ENCODE data around the gene IQUB. TPM values are rescaled to one million over a fixed set of nuclear protein-coding genes. Genes with fewer than 3 reads are reported as not detected.
"Not testable (repeated sequence)": the region's sequence is repeated elsewhere in the genome, so short reads cannot be mapped to it uniquely, and the experiment has no call there.

Gene IQUB
- total RNA-seq, 1 experiment from 2014 or later = 0.05 TPM

DNA sequence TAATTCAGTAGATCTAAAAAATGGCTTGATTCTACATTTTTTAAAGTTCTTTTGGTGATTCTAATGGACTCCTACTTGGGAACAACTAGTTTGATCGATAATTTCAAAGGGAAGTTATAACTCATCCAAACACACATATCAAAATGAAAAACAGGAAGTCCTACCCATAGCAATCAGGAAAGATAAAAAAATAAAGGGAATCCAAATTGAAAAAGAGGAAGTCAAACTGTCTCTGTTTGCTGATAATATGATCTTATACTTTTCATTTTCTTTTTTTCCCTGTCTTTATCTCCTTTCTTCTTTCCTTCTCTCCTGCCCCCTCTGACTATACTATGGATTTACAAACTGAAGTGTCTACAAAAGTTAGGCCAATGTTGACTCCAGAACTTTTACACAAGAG, 118.8 kb downstream of the IQUB start:
- no peak for DNase-seq (ENCODE audit: low spot score)

DNA sequence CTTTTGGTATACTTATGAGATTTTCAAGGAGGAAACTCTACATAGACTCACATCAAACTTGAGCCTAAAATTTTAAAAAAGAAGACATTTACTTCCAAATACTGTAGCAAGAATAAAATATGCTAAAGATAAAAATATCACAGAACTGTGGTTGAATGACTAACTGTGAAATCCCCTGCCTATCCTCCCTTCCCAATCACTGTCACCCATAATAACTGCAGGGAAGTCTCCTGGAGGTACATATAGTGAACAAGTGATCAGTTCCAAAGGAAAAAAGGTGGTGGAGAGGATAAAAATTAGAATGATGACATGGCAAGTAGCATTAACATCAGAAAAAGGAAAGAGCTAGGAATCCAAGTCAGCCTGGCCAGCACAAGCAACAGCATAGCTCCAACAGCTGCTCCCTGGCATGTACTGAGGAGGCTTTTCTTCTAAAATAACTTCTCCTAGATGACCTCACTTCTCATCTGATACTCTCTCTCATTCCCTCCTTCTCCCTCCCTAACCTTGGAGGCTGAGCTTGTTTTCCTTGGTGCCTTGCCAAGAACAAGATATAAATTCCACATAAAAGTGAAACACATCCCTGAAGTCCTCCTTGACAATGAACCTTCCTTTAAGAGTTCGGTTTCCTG, 124.0 kb downstream of the IQUB start:
- no peak for DNase-seq (ENCODE audit: low spot score)

DNA sequence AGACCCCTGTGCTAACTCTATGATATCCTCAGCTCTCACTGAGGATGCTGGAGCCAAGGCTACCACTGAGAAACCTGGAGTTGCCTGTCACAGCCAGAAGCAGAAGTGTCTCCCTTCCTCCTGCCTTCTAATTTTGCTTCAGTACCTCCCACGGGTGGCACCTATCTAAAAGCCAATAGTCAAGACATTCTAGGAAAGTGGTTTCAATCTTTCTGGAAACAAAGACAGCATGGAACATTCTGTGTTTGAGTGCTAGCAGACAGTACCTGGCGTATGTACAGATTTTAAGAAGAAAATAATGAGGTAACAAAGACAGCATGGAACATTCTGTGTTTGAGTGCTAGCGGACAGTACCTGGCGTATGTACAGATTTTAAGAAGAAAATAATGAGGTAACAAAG, 126.4 kb downstream of the IQUB start:
- not testable (repeated sequence) for DNase-seq (ENCODE audit: low spot score)

Small RNAs within 50 kb of the gene (small RNA-seq; reads per million reads assigned to genes)
- not detected for gene RNU6-296P

Other genes starting within 250 kb of the IQUB start
- gene NDUFA5, start 23.2 kb upstream of the IQUB start, total RNA-seq (2014; rRNA removed; shearing (Covaris generic)) = 16.3 and 19.2 TPM in 2 replicates
- not detected in 2 replicates for gene ASB15, start 67.2 kb upstream of the IQUB start, total RNA-seq (2014; rRNA removed; shearing (Covaris generic))
- gene LMOD2, start 121.3 kb upstream of the IQUB start, total RNA-seq (2014; rRNA removed; shearing (Covaris generic)) = not detected in 2 replicates
- gene WASL, start 214.4 kb upstream of the IQUB start, total RNA-seq (2014; rRNA removed; shearing (Covaris generic)) = 8.9 and 9.7 TPM in 2 replicates